Right hindlimb (tissue), 1 donor: Measurements from ENCODE around the gene MAPK9.
"Not testable (repeated sequence)": the region's sequence is repeated elsewhere in the genome, so short reads cannot be mapped to it uniquely, and the experiment has no call there.

Source experiments
- DNase-seq: peaks from one replicate; pipeline ENCODE4 v3.0.0-alpha.2; 2018

MAPK9 gene

GRCh38 chr5:180222056-180222455 lies 69.8 kb downstream of the MAPK9 start:
- no peak for DNase-seq

GRCh38 chr5:180217797-180218196 lies 74.1 kb downstream of the MAPK9 start:
- no peak for DNase-seq

- no peak for DNase-seq
Measured at GRCh38 chr5:180216646-180217171, 75.2 kb downstream of the MAPK9 start.

- DNase-seq = no peak
Measured at GRCh38 chr5:180215783-180216630, 75.9 kb downstream of the MAPK9 start.

- DNase-seq = no peak
Measured at GRCh38 chr5:180214870-180215770, 76.8 kb downstream of the MAPK9 start.

DNA sequence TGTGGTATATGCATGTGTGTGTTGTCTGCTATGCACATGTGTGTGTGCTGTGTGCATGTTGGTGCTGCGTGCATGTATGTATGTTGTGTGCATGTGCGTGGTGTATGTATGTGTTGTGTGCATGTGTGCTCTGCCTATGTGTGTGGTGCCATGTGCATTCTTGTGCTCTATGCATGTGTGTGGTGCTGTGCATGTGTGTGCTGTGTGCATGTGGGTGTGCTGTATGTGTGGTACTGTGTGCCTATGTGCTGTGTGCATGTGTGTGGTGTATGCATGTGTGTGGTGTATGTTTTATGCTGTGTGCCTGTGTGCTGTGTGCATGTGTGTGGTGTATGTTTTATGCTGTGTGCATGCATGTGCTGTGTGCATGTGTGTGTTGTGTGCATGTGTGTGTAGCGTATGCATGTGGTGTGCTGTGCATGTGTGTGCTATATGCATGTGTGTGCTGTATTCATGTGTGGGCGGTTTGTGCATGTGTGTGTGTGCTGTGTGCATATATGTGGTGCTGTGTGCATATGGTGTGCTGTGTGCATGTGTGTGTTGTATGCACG lies 78.2 kb downstream of the MAPK9 start:
- no peak for DNase-seq

DNA sequence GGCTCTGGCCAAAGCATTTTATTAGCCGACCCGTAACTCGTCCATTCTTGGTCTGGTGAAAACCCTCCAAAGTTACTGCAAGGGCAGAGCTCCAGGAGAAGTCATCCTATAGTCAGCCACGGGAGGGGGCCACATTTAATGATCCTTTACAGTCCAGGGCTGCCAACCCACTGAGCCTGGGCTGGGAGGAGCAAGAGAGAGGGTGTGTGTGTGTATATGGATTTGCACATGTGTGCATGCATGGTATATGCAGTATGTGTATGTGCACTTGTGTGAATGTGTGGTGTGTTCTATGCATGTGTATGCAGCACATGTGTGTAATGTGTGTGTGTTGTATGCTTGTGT lies 78.7 kb downstream of the MAPK9 start:
- no peak for DNase-seq

- DNase-seq = peak; percentile 36
Measured at GRCh38 chr5:180212363-180213255, 79.3 kb downstream of the MAPK9 start.

DNA sequence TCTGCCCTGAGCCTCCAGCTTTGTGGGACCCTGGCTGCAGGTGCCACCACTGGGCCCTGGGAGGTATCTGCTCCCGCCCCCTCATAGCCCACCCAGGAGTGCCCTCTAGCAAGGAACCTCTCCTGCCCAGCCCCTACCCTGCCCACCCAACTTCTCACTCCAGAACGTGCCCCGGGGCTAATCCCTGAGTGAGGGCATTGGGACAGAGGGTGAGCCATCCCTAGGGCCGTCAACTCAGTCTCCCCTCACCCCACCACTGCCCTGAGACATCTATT lies 80.2 kb downstream of the MAPK9 start:
- no peak for DNase-seq

DNA sequence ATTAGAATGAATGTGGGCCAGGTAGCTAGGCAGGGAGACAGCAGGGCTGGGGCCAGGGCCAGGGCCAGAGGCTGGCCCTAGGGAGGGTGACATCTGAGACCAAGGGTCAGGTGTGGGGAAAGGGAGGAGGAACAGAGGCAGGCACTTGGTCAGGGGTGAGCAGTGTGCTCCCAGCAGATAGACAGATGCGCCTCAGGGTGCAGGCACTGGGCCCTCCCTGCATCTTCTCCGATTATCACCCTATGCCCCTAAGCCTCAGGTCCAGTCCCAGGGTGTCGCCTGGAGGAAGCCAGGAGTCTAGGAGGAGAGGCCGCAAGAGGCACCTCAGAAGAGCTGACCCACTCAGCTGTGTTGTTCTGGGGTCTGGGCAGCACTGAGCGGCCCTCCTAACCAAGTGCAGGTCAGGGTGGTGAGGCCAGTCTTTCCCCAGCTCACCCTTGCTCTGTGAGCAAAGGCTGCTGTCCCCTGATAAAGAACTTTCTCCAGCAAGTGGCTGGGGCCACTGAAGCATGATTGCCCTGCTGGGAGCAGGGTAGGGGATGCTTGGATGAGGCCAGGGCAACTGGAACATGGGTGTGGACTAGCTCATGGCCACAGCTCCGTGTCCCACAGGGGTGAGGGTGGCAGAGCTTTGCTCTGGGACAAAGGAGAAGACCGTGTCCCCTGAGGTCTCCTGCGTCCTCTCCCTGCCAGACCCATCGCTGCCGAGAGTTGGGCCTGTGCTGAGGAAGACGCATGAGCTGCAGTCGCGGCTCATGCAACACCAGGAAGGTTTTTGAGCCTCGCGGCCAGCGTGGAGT lies 80.7 kb downstream of the MAPK9 start:
- DNase-seq = no peak

GRCh38 chr5:180210077-180210476 lies 81.8 kb downstream of the MAPK9 start:
- DNase-seq = not testable (repeated sequence)

GRCh38 chr5:180209137-180209581 lies 82.7 kb downstream of the MAPK9 start, which contains the start of gene RASGEF1C:
TSS of gene RASGEF1C (minus strand) at chr5:180209211. CDS start at chr5:180138052, 71,159 bp downstream.
- DNase-seq = peak; percentile 74

DNA sequence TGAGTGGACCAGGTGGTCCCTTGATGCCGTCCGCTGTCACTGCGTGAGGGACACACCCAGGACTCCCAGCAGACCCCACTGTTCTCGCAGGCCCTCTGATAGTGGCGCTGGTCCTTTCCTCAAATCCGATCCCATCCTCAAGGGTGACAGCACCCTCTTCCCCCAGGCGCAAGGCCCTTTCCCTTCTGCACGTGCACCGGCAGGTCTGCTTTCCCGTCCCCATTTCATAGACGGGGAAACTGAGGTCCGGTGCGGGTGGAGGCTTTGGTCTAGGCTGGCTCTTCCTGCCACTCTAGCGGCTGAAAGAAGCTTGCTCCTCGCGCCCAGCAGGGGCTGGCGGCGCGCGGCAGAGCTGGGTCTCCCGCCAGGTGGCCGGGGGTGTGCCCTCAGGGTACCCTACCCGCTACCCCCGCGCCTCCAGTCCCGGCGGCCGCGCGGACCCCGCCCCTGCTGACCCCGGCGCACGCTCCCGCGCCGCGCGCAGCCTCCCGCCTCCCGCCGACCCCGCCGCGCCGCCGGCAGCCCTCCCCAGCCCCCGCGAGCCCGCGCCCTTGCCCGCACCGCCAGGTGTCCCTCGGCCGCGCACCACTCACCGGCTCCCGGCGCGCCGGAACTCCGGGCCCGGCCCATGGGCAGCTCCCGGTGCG lies 83.3 kb downstream of the MAPK9 start:
- no peak for DNase-seq

- no peak for DNase-seq
Measured at GRCh38 chr5:180208038-180208434, 83.8 kb downstream of the MAPK9 start.

GRCh38 chr5:180207593-180207992 lies 84.3 kb downstream of the MAPK9 start:
- DNase-seq = no peak

GRCh38 chr5:180206993-180207392 lies 84.9 kb downstream of the MAPK9 start:
- no peak for DNase-seq

GRCh38 chr5:180205916-180206315 lies 86.0 kb downstream of the MAPK9 start:
- DNase-seq = no peak

DNA sequence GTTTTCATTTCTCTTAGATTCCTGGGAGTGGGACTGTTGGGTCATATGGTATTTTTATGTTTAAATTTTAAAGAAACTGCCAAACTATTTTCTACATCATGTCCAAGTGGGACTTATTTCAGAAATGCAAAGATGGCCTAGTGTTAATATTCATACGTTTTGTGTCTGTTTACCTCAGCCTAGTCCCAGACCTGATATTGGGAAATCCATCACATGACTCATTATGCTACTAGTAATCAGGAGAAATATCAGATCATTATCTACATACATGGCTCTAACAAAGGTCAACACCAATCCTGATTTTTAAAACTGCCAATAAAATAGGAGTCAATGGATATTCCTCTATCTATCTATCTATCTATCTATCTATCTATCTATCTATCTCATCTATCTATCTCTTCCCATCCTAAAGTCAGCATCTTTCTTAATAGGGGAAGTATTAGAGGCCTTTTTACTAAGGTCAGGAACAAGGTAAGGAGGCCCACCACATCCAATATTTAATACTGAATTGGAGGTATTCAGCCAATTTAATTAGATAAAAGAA lies 87.5 kb downstream of the MAPK9 start:
- no peak for DNase-seq

DNA sequence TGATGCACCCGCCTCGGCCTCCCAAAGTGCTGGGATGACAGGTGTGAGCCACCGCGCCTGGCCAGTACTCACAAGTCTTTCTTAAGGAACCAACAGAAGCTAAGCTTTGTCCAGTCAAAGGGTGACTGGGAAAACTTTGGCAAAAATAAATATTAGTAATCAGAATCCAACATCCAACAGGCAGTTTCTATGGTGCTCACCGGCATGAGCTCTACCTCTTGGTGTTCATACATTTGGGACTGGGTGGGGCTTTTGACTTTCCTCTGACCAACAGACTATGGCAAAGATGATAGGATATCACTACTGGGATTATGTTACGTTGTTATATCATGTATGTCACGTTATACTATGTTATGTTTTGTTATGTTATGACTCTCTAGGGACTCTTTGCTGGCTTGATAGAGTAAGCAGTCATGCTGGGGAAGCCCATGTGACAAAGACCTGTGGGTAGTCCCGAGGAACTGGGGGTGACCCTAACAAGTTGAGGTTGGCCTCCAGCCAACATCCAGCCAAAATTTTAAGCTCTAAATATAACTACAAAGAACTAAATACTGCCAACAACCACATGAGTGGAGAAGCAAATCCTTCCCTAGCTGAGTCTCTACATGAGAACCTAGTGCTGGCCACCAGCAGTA lies 88.8 kb downstream of the MAPK9 start:
- DNase-seq = no peak
